SK-N-SH (cell line): ENCODE measurements around the gene LETM1. TPM values are rescaled to one million over a fixed set of nuclear protein-coding genes. Genes with fewer than 3 reads are reported as not detected.
A peak's percentile ranks its signal among the peaks of the same experiment; 100 is the strongest.

ENCODE experiments used
- CTCF ChIA-PET: fragments of 300-600, 350-600 bp; formaldehyde crosslinking; extraction: SDS; loops from one replicate; lab custom pipeline; 2021; lab: Yijun Ruan, JAX
- POLR2A ChIA-PET: fragments of 350-600 bp; sonication (Branson Sonifier 250); formaldehyde crosslinking; extraction: SDS; loops from one replicate; lab custom pipeline; 2020; ENCODE audit warnings: antibody characterized with exemption, inconsistent platforms; lab: Yijun Ruan, JAX
- DNase-seq: peaks from one replicate; pipeline ENCODE4 v3.0.0; 2012
- H2AFZ ChIP-seq: fragments of 200-600 bp; sonication (generic); 2 replicates; pipeline ENCODE4 v1.8.1; 2016; ENCODE audit warnings: antibody characterized with exemption, mild to moderate bottlenecking, low read depth
- H3F3A ChIP-seq: fragments of 200-600 bp; sonication (generic); replicated peaks from 2 replicates; pipeline ENCODE3; 2016; ENCODE audit warnings: antibody characterized with exemption, mild to moderate bottlenecking; ENCODE audit not compliant: insufficient read depth
- H3K27ac ChIP-seq, 2 experiments: fragments of 200-500 bp in 1 of 2; fragments of 200-600 bp in 1 of 2; sonication (Bioruptor generic) in 1 of 2; sonication (generic), shearing (Covaris generic) in 1 of 2; 2 replicates each; pipeline versions ENCODE4 v1.5.1 to v1.6.1; 2014 to 2016; ENCODE audit warnings: low read depth in 2 of 2, inconsistent platforms in 1 of 2, low read length in 1 of 2, mild to moderate bottlenecking in 1 of 2, mixed read lengths in 1 of 2
- H3K27me3 ChIP-seq: fragments of 200-600 bp; sonication (generic), shearing (Covaris generic); 2 replicates; pipeline ENCODE4 v1.6.1; 2016; ENCODE audit warnings: mixed run types; ENCODE audit not compliant: insufficient read depth
- H3K36me3 ChIP-seq, 2 experiments: fragments of 200-500 bp in 1 of 2; fragments of 200-600 bp in 1 of 2; sonication (Bioruptor generic) in 1 of 2; sonication (generic) in 1 of 2; replicated peaks in 1 of 2; 2 replicates each; pipeline versions ENCODE3 to v1.5.1; 2014 to 2016; ENCODE audit warnings: low read length in 1 of 2, mild to moderate bottlenecking in 1 of 2; ENCODE audit not compliant: insufficient read depth in 2 of 2, control insufficient read depth in 1 of 2
- H3K4me1 ChIP-seq, 2 experiments: fragments of 200-500 bp in 1 of 2; fragments of 200-600 bp in 1 of 2; sonication (Bioruptor generic) in 1 of 2; sonication (generic), shearing (Covaris generic) in 1 of 2; 2 replicates each; pipeline versions ENCODE4 v1.5.1 to v1.6.1; 2014 to 2016; ENCODE audit warnings: low read depth in 1 of 2, low read length in 1 of 2, mixed run types in 1 of 2; ENCODE audit not compliant: insufficient read depth in 2 of 2, control insufficient read depth in 1 of 2
- H3K4me2 ChIP-seq: fragments of 200-600 bp; sonication (generic), shearing (Covaris generic); 2 replicates; pipeline ENCODE4 v1.6.1; 2017; ENCODE audit warnings: mixed run types
- H3K4me3 ChIP-seq, 2 experiments: fragments of 200-500 bp in 1 of 2; fragments of 200-600 bp in 1 of 2; sonication (Bioruptor generic) in 1 of 2; sonication (generic), shearing (Covaris generic) in 1 of 2; 2 replicates each; pipeline versions ENCODE4 v1.5.1 to v1.8.1; 2014 to 2016; ENCODE audit warnings: low read depth in 2 of 2, inconsistent platforms in 1 of 2, low read length in 1 of 2, mild to moderate bottlenecking in 1 of 2, mixed read lengths in 1 of 2, moderate library complexity in 1 of 2
- H3K79me2 ChIP-seq: fragments of 200-600 bp; sonication (generic); 2 replicates; pipeline ENCODE4 v1.8.1; 2017; ENCODE audit warnings: mild to moderate bottlenecking; ENCODE audit not compliant: insufficient read depth
- H3K9ac ChIP-seq: fragments of 200-600 bp; sonication (generic); 2 replicates; pipeline ENCODE4 v1.6.1; 2017; ENCODE audit warnings: mixed run types
- H3K9me2 ChIP-seq: fragments of 200-600 bp; sonication (generic); 2 replicates; pipeline ENCODE4 v1.6.1; 2017; ENCODE audit warnings: mixed run types
- H3K9me3 ChIP-seq: fragments of 200-600 bp; sonication (generic); 2 replicates; pipeline ENCODE4 v1.6.1; 2017; ENCODE audit warnings: mixed run types, mild to moderate bottlenecking, moderate library complexity
- H4K20me1 ChIP-seq: fragments of 200-600 bp; sonication (generic); 2 replicates; pipeline ENCODE4 v1.6.1; 2017; ENCODE audit warnings: mild to moderate bottlenecking, mixed run types; ENCODE audit not compliant: insufficient read depth
- CTCF ChIP-seq: fragments of 200-600 bp; sonication (generic); IDR thresholded peaks from 2 replicates; pipeline ENCODE4 v1.6.1; 2017; ENCODE audit warnings: antibody characterized with exemption, mild to moderate bottlenecking, moderate library complexity
- EP300 ChIP-seq, 2 experiments: IDR thresholded peaks; 2 replicates each; pipeline versions ENCODE4 v1.4.0 to v1.6.1; 2012; ENCODE audit warnings: borderline replicate concordance in 1 of 2, low read depth in 1 of 2, low read length in 1 of 2
- EZH2phosphoT487 ChIP-seq: fragments of 200-600 bp; sonication (generic); IDR thresholded peaks from 2 replicates; pipeline ENCODE4 v1.6.1; 2017; ENCODE audit warnings: low read depth, mixed run types, mild to moderate bottlenecking, antibody characterized with exemption, moderate library complexity, borderline replicate concordance
- FOSL2 ChIP-seq: IDR thresholded peaks from 2 replicates; pipeline ENCODE4 v1.4.0; 2012; ENCODE audit warnings: low read depth, mild to moderate bottlenecking, moderate library complexity, borderline replicate concordance
- FOXM1 ChIP-seq: IDR thresholded peaks from 2 replicates; pipeline ENCODE4 v1.4.0; 2012; ENCODE audit warnings: low read depth, mild to moderate bottlenecking
- GABPA ChIP-seq: IDR thresholded peaks from 2 replicates; pipeline ENCODE4 v1.4.0; 2012; ENCODE audit warnings: low read depth, mild to moderate bottlenecking
- GATA2 ChIP-seq: sonication (generic); formaldehyde crosslinking; IDR thresholded peaks from 2 replicates; pipeline ENCODE4 v1.5.0; 2020; ENCODE audit warnings: mild to moderate bottlenecking, missing genetic modification reagents
- NFIC ChIP-seq: IDR thresholded peaks from 2 replicates; pipeline ENCODE4 v1.4.0; 2012; ENCODE audit warnings: borderline replicate concordance
- POLR2AphosphoS5 ChIP-seq: IDR thresholded peaks from 2 replicates; pipeline ENCODE4 v1.6.1; 2012; ENCODE audit warnings: low read depth, low read length
- RCOR1 ChIP-seq: fragments of 150-350 bp; IDR thresholded peaks from 2 replicates; pipeline ENCODE4 v1.6.1; 2017; ENCODE audit warnings: antibody characterized with exemption, low read length
- RFX5 ChIP-seq: IDR thresholded peaks from 2 replicates; pipeline ENCODE4 v1.6.1; 2012; ENCODE audit warnings: mild to moderate bottlenecking, improper control_type of control experiment, low read length
- SIN3A ChIP-seq: IDR thresholded peaks from 2 replicates; pipeline ENCODE4 v1.6.1; 2012; ENCODE audit warnings: low read depth, mild to moderate bottlenecking, low read length, moderate library complexity, borderline replicate concordance
- SMC3 ChIP-seq: IDR thresholded peaks from 2 replicates; pipeline ENCODE4 v1.6.1; 2012; ENCODE audit warnings: low read depth, low read length, improper control_type of control experiment
- WGBS: methylation state at CpG from one replicate; pipeline ENCODE4 v1.1.6; 2017; ENCODE audit warnings: low lambda C conversion rate; 5-methylcytosine and 5-hydroxymethylcytosine counted together
- polyA plus RNA-seq, 3 experiments: library from polyadenylated mRNA; depleted of rRNA; stranded (reverse); fragments of >200 nt; gene quantifications; 2 replicates each; pipeline ENCODE4 v1.2.3, GENCODE V29; 2012

LETM1 gene
- polyA plus RNA-seq, 1 of the 3 experiments (the other 2 are of a cell fraction): 25.8 TPM

- no peak for TF ChIP-seq GABPA
- no peak for TF ChIP-seq FOSL2
Observed at GRCh38 chr4:1895971-1896657, 40.2 kb upstream of the LETM1 start (continued).

- Histone ChIP-seq H3K4me1 (no peaks in the 10 kb centered on the region), H4K20me1 (peaks cover 95% of the 10 kb centered on the region), H3K27me3 (no peaks in the 10 kb centered on the region), H3K4me2 (no peak overlapping the region), H3K9ac (no peak overlapping the region), H2AFZ (no peak overlapping the region), H3K9me2 (no peaks in the 10 kb centered on the region), H3K79me2 (peaks cover 100% of the 10 kb centered on the region), H3K4me3 (no peak overlapping the region), H3K27ac (no peak overlapping the region), H3F3A (peaks cover 17% of the 10 kb centered on the region), H3K36me3 (peaks cover 2 to 10% of the 10 kb centered on the region in 2 experiments), H3K9me3 (no peaks in the 10 kb centered on the region)
- no peak for DNase-seq
- WGBS: over 99% methylated on average over 11 of the region's 11 CpGs
- CTCF ChIA-PET: interaction anchor here (0.6 to 1.7 kb wide), 6 partner anchors 8 to 143 kb away, joined by 3 to 11 read pairs (median 3); no protein-coding TSS in a partner anchor
- POLR2A ChIA-PET: no interaction called here
- no peak for TF ChIP-seq EZH2phosphoT487
- TF ChIP-seq FOXM1: no peak
- TF ChIP-seq SMC3: no peak
- TF ChIP-seq CTCF: no peak
- no peak for TF ChIP-seq EP300 (IDR thresholded peaks at IDR 0.05; ENCODE audit: borderline replicate concordance in 1 of 2, low read depth in 1 of 2, low read length in 1 of 2)
Observed at GRCh38 chr4:1890979-1891570, 35.1 kb upstream of the LETM1 start.

- WGBS: 81% methylated on average over 2 of the region's 2 CpGs
- Histone ChIP-seq H2AFZ (no peak overlapping the region), H3F3A (peaks cover 12% of the 10 kb centered on the region), H3K79me2 (peaks cover 100% of the 10 kb centered on the region), H3K36me3 (no peaks in the 10 kb centered on the region), H3K4me2 (no peak overlapping the region), H3K9me3 (no peaks in the 10 kb centered on the region), H3K9me2 (no peaks in the 10 kb centered on the region), H4K20me1 (peaks cover 94% of the 10 kb centered on the region; the same call in 1 of the 2 replicates), H3K9ac (no peak overlapping the region), H3K27me3 (no peaks in the 10 kb centered on the region), H3K27ac (peak overlapping the region in 1 of 2 experiments; percentile 11; a peak in 1 of 4 replicates), H3K4me1 (peaks cover 0 to 3% of the 10 kb centered on the region in 2 experiments; a peak in 1 of 4 replicates), H3K4me3 (no peak overlapping the region)
- ChIA-PET CTCF (interaction anchor here (0.8 to 7.6 kb wide), 6 partner anchors 9 to 165 kb away, joined by 3 to 104 read pairs (median 4); partner anchors contain the start of gene TACC3), POLR2A (no interaction called here)
- DNase-seq: no peak
- no peak for TF ChIP-seq RCOR1
- no peak for TF ChIP-seq FOSL2
- TF ChIP-seq EZH2phosphoT487: no peak
- no peak for TF ChIP-seq POLR2AphosphoS5
- TF ChIP-seq NFIC: no peak
- TF ChIP-seq RFX5: no peak
- TF ChIP-seq GATA2 (CRISPR knock-in tag): no peak
- no peak for TF ChIP-seq EP300 (IDR thresholded peaks at IDR 0.05; ENCODE audit: borderline replicate concordance in 1 of 2, low read depth in 1 of 2, low read length in 1 of 2)
- no peak for TF ChIP-seq SIN3A
- TF ChIP-seq FOXM1: no peak
Observed at GRCh38 chr4:1887052-1887451, 31.1 kb upstream of the LETM1 start.
